GM23338 (cell line): ENCODE data around the gene TCEAL8. TPM values are rescaled to one million over a fixed set of nuclear protein-coding genes. Genes with fewer than 3 reads are reported as not detected.

Source experiments
- ATAC-seq: fragments of 200-7000 bp; cut with Tn5 transposase; 3 replicates; pipeline ENCODE4 v1.9.1; 2020
- DNase-seq: peaks from one replicate; pipeline ENCODE4 v3.0.0-alpha.2; 2015; ENCODE audit warnings: low spot score
- H2AFZ ChIP-seq: fragments of 200-600 bp; sonication (generic); 2 replicates; pipeline ENCODE4 v1.8.0; 2016; ENCODE audit warnings: antibody characterized with exemption, mild to moderate bottlenecking, moderate library complexity
- H3F3A ChIP-seq: fragments of 200-600 bp; sonication (generic); replicated peaks from 2 replicates; pipeline ENCODE4 v1.8.0; 2017; ENCODE audit warnings: antibody characterized with exemption, mixed run types, low read depth
- H3K27ac ChIP-seq: fragments of 200-600 bp; sonication (generic); 2 replicates; pipeline ENCODE4 v1.6.1; 2016; ENCODE audit warnings: low read depth
- H3K27me3 ChIP-seq: fragments of 200-600 bp; sonication (generic); 2 replicates; pipeline ENCODE4 v1.8.0; 2016; ENCODE audit warnings: mild to moderate bottlenecking, mixed run types, moderate library complexity; ENCODE audit not compliant: insufficient read depth
- H3K36me3 ChIP-seq: fragments of 200-600 bp; sonication (generic); 2 replicates; pipeline ENCODE4 v1.8.0; 2016; ENCODE audit warnings: mild to moderate bottlenecking; ENCODE audit not compliant: insufficient read depth
- H3K4me1 ChIP-seq: fragments of 200-600 bp; sonication (generic); 2 replicates; pipeline ENCODE4 v1.8.0; 2016; ENCODE audit warnings: mild to moderate bottlenecking, moderate library complexity; ENCODE audit not compliant: insufficient read depth
- H3K4me2 ChIP-seq: fragments of 200-600 bp; sonication (generic); 2 replicates; pipeline ENCODE4 v1.7.1; 2017; ENCODE audit warnings: mixed run types
- H3K4me3 ChIP-seq: fragments of 200-600 bp; sonication (generic); 2 replicates; pipeline ENCODE4 v1.6.1; 2016; ENCODE audit warnings: mixed run types
- H3K79me2 ChIP-seq: fragments of 200-600 bp; sonication (generic); replicated peaks from 2 replicates; pipeline ENCODE4 v1.8.0; 2017; ENCODE audit warnings: mild to moderate bottlenecking; ENCODE audit not compliant: insufficient read depth
- H3K9me2 ChIP-seq: fragments of 200-600 bp; sonication (generic); 2 replicates; pipeline ENCODE4 v1.8.0; 2017; ENCODE audit not compliant: insufficient read depth
- H4K20me1 ChIP-seq: fragments of 200-600 bp; sonication (generic); replicated peaks from 2 replicates; pipeline ENCODE4 v1.8.0; 2017; ENCODE audit warnings: mild to moderate bottlenecking; ENCODE audit not compliant: insufficient read depth
- H3K27ac Mint-ChIP-seq: 2 replicates; pipeline ENCODE4 v1.8.0; 2020; ENCODE audit warnings: inconsistent platforms, mild to moderate bottlenecking, moderate library complexity, mixed read lengths
- H3K27me3 Mint-ChIP-seq: 3 replicates; pipeline ENCODE4 v1.8.0; 2022; ENCODE audit warnings: low read depth, mild to moderate bottlenecking, moderate library complexity, mixed read lengths, inconsistent platforms; ENCODE audit not compliant: insufficient read depth, poor library complexity
- H3K36me3 Mint-ChIP-seq: 3 replicates; pipeline ENCODE4 v1.8.0; 2021; ENCODE audit warnings: low read depth, mild to moderate bottlenecking, inconsistent platforms, moderate library complexity, mixed read lengths
- H3K4me1 Mint-ChIP-seq: 3 replicates; pipeline ENCODE4 v1.8.0; 2020; ENCODE audit warnings: mild to moderate bottlenecking, inconsistent platforms, mixed read lengths
- H3K4me3 Mint-ChIP-seq: 3 replicates; pipeline ENCODE4 v1.8.0; 2021; ENCODE audit warnings: moderate library complexity, mild to moderate bottlenecking, inconsistent platforms, mixed read lengths
- H3K9me3 Mint-ChIP-seq: 3 replicates; pipeline ENCODE4 v1.8.0; 2020; ENCODE audit warnings: moderate library complexity, mild to moderate bottlenecking, inconsistent platforms, mixed read lengths
- CREB1 ChIP-seq: fragments of 250-450 bp; sonication (Bioruptor Pico); IDR thresholded peaks from 2 replicates; pipeline ENCODE4 v1.5.0; 2020; ENCODE audit warnings: low read depth, mild to moderate bottlenecking, moderate library complexity
- CTCF ChIP-seq, 2 experiments: fragments of 200-600 bp in 1 of 2; sonication (generic) in 1 of 2; conservative IDR thresholded peaks; 2 replicates each; pipeline versions ENCODE4 v1.5.1 to v1.6.1; 2016 to 2017; ENCODE audit warnings: antibody characterized with exemption in 2 of 2, low read depth in 2 of 2, mild to moderate bottlenecking in 2 of 2, moderate library complexity in 1 of 2
- ETS1 ChIP-seq: IDR thresholded peaks from 2 replicates; pipeline ENCODE4 v1.6.1; 2016; ENCODE audit warnings: antibody characterized with exemption
- EZH2 ChIP-seq: fragments of 200-600 bp; sonication (generic); IDR thresholded peaks from one replicate; pipeline ENCODE4 v1.8.0; 2017; ENCODE audit warnings: antibody characterized with exemption, mild to moderate bottlenecking, low read depth; ENCODE audit not compliant: unreplicated experiment
- EZH2phosphoT487 ChIP-seq: fragments of 200-600 bp; sonication (generic); IDR thresholded peaks from one replicate; pipeline ENCODE4 v1.8.1; 2018; ENCODE audit warnings: antibody characterized with exemption; ENCODE audit not compliant: unreplicated experiment
- JUNB ChIP-seq: IDR thresholded peaks from one replicate; pipeline ENCODE4 v1.6.1; 2016; ENCODE audit warnings: antibody characterized with exemption; ENCODE audit not compliant: unreplicated experiment
- NANOG ChIP-seq: IDR thresholded peaks from 2 replicates; pipeline ENCODE4 v1.6.1; 2016; ENCODE audit warnings: antibody characterized with exemption, borderline replicate concordance
- POLR2AphosphoS5 ChIP-seq: IDR thresholded peaks from 2 replicates; pipeline ENCODE4 v1.6.1; 2016; ENCODE audit warnings: antibody characterized with exemption, low read depth
- REST ChIP-seq: IDR thresholded peaks from one replicate; pipeline ENCODE4 v1.6.1; 2018; ENCODE audit warnings: antibody characterized with exemption; ENCODE audit not compliant: unreplicated experiment
- STAT1 ChIP-seq: IDR thresholded peaks from one replicate; pipeline ENCODE4 v1.6.1; 2016; ENCODE audit warnings: antibody characterized with exemption; ENCODE audit not compliant: unreplicated experiment
- ZNF114 ChIP-seq: fragments of 250-450 bp; sonication (Bioruptor Pico); IDR thresholded peaks from 2 replicates; pipeline ENCODE4 v1.5.0; 2020; ENCODE audit warnings: mild to moderate bottlenecking, moderate library complexity
- ZNF331 ChIP-seq: fragments of 250-450 bp; sonication (Bioruptor Pico); IDR thresholded peaks from 2 replicates; pipeline ENCODE4 v1.5.0; 2020; ENCODE audit warnings: low read depth, mild to moderate bottlenecking, moderate library complexity
- ZNF462 ChIP-seq: fragments of 250-450 bp; sonication (Bioruptor Pico); IDR thresholded peaks from 2 replicates; pipeline ENCODE4 v1.5.0; 2020; ENCODE audit warnings: mild to moderate bottlenecking, moderate library complexity
- polyA plus RNA-seq: library from polyadenylated mRNA; unstranded; fragments of >200 nt; fragmentation: Nextera tagmentation; extraction: Ambion mirVana; gene quantifications from 2 replicates; pipeline ENCODE4 v1.2.1, GENCODE V29; 2016
- total RNA-seq: library from RNA; depleted of rRNA; stranded (reverse); fragments of >200 nt; shearing (Covaris generic); gene quantifications from 2 replicates; pipeline ENCODE4 v1.2.3, GENCODE V29; 2014

Gene TCEAL8
- total and polyA plus RNA-seq, 2 experiments from 2014 or later, result 105 to 168 TPM

- Mint-ChIP-seq H3K4me1 (peaks cover 13% of the 10 kb centered on the region), H3K27me3 (no peaks in the 10 kb centered on the region), H3K4me3 (no peak overlapping the region), H3K36me3 (no peaks in the 10 kb centered on the region), H3K27ac (no peak overlapping the region), H3K9me3 (no peaks in the 10 kb centered on the region)
- no peak overlapping the region for H3K4me2 ChIP-seq
- H3K9me2 ChIP-seq, result no peaks in the 10 kb centered on the region
- no peaks in the 10 kb centered on the region for H3K27me3 ChIP-seq
- DNase-seq, result no peak
- TF ChIP-seq CREB1 (no peak), CTCF (conservative IDR thresholded peaks at IDR 0.05; ENCODE audit: low read depth in 2 of 2) (no peak), JUNB (no peak), NANOG (no peak), ETS1 (no peak), STAT1 (no peak), EZH2 (no peak), ZNF462 (CRISPR knock-in tag) (no peak), ZNF114 (CRISPR knock-in tag) (no peak), EZH2phosphoT487 (no peak), POLR2AphosphoS5 (no peak), REST (no peak), ZNF331 (CRISPR knock-in tag) (no peak)
- H4K20me1 ChIP-seq, result no peaks in the 10 kb centered on the region
- no peak overlapping the region for H3K4me3 ChIP-seq
- H3K4me1 ChIP-seq, result no peaks in the 10 kb centered on the region
- H3K36me3 ChIP-seq, result no peaks in the 10 kb centered on the region
- no peaks in the 10 kb centered on the region for H3F3A ChIP-seq
- no peak for ATAC-seq
- no peak overlapping the region for H2AFZ ChIP-seq
- H3K27ac ChIP-seq, result no peak overlapping the region
- H3K79me2 ChIP-seq, result no peaks in the 10 kb centered on the region
These were observed 14.8 kb downstream of the TCEAL8 start for GRCh38 chrX:103240155-103240554.
